Epithelial cell of prostate (primary cell): ENCODE measurements around the gene IREB2.
"Not testable (repeated sequence)": the region's sequence is repeated elsewhere in the genome, so short reads cannot be mapped to it uniquely, and the experiment has no call there.

Source experiments
- DNase-seq: peaks from one replicate; pipeline ENCODE4 v3.0.0-alpha.2; 2011; ENCODE audit warnings: low read depth, low spot score
- H3K27ac ChIP-seq: fragments of 450-650 bp; 2 replicates; pipeline ENCODE4 v1.5.1; 2017; ENCODE audit warnings: mild to moderate bottlenecking

Gene IREB2

GRCh38 chr15:78538358-78538757 is 100.3 kb downstream of the IREB2 start:
- H3K27ac ChIP-seq, result no peak overlapping the region
- DNase-seq, result no peak

DNA sequence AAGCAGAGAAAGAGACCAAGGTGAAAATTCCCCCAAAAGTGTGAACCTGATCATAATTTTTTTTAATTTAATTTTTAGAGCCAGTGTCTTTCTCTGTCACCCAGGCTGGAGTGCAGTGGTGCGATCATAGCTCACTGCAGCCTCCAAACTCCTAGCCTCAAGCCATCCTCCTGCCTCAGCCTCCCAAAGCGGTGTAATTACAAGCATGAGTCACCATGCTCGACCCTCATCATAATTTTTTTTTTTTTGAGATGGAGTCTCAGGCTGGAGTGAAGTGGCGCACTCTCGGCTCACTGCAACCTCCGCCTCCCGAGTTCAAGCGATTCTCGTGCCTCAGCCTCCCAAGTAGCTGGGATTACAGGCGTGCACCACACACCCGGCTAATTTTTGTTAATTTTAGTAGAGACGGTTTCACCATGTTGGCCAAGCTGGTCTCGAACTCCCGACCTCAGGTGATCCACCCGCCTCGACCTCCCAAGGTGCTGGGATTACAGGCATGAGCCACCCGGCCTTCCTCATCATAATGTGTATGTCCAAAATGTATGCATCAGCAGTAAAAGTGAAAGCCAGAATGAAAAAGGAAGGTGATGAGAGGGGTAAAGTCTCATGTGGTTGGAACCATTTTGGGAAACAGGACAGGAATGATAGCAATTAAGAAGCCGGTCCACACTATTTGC is 101.6 kb downstream of the IREB2 start:
- H3K27ac ChIP-seq, result peak overlapping the region; percentile 68
- DNase-seq, result not testable (repeated sequence)

- peak within 1 kb of the TSS; percentile 68 for H3K27ac ChIP-seq
- DNase-seq, result no peak
Measured at GRCh38 chr15:78540141-78540870, 102.3 kb downstream of the IREB2 start, which contains the start of gene PSMA4. TSS of gene PSMA4 (plus strand) at chr15:78540444. CDS start at chr15:78541928, 1,484 bp downstream.

- H3K27ac ChIP-seq, result peak overlapping the region; percentile 68
- DNase-seq, result no peak
Measured at GRCh38 chr15:78540871-78541743, 103.1 kb downstream of the IREB2 start.

GRCh38 chr15:78541744-78542034 is 103.7 kb downstream of the IREB2 start:
- no peak for DNase-seq
- peak overlapping the region; percentile 68 for H3K27ac ChIP-seq

GRCh38 chr15:78542647-78543046 is 104.6 kb downstream of the IREB2 start:
- DNase-seq, result no peak
- H3K27ac ChIP-seq, result no peak overlapping the region

DNA sequence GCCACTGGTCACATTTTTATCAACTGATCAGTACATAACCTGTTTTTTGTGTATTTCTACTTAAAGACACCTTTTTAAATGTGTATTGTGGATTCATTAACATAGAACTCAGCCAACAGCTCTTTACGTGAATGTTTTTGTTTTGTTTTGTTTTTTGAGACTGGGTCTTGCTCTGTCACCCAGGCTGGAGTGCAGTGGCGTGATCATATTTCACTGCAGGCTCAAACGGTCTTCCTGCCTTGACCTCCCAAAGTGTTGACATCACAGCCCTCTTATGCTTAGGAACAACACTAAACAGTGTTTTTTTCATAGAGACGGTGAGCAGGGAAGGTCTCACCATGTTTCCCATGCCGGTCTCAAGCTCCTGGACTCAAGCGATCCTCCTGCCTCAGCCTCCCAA is 112.2 kb downstream of the IREB2 start:
- no peak overlapping the region for H3K27ac ChIP-seq
- DNase-seq, result no peak

DNA sequence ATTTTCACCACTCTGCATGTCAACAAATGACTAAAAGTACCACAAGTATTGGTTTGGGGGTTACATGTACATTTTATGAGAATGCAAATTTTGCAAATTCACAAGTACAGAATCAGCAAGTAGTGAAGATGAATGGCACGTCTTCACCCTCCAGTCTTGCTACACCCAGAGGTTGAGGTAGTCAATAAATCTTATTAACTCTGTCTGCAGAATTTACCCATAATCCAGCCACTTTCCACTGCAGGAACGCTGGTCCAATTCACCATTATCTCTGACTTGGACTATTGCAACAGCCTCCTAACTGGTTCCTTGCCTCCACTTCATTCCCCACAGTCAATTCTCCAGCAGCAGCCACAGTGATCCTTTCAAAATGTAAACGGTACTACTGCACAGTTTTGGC is 112.8 kb downstream of the IREB2 start:
- no peak for DNase-seq
- no peak overlapping the region for H3K27ac ChIP-seq
